GM23338 (cell line): Measurements from ENCODE around the gene SBF2. TPM values are rescaled to one million over a fixed set of nuclear protein-coding genes. Genes with fewer than 3 reads are reported as not detected.

Source experiments
- ATAC-seq: fragments of 200-7000 bp; cut with Tn5 transposase; 3 replicates; pipeline ENCODE4 v1.9.1; 2020
- DNase-seq: peaks from one replicate; pipeline ENCODE4 v3.0.0-alpha.2; 2015; ENCODE audit warnings: low spot score
- H2AFZ ChIP-seq: fragments of 200-600 bp; sonication (generic); 2 replicates; pipeline ENCODE4 v1.8.0; 2016; ENCODE audit warnings: antibody characterized with exemption, mild to moderate bottlenecking, moderate library complexity
- H3F3A ChIP-seq: fragments of 200-600 bp; sonication (generic); replicated peaks from 2 replicates; pipeline ENCODE4 v1.8.0; 2017; ENCODE audit warnings: antibody characterized with exemption, mixed run types, low read depth
- H3K27ac ChIP-seq: fragments of 200-600 bp; sonication (generic); 2 replicates; pipeline ENCODE4 v1.6.1; 2016; ENCODE audit warnings: low read depth
- H3K27me3 ChIP-seq: fragments of 200-600 bp; sonication (generic); 2 replicates; pipeline ENCODE4 v1.8.0; 2016; ENCODE audit warnings: mild to moderate bottlenecking, mixed run types, moderate library complexity; ENCODE audit not compliant: insufficient read depth
- H3K36me3 ChIP-seq: fragments of 200-600 bp; sonication (generic); 2 replicates; pipeline ENCODE4 v1.8.0; 2016; ENCODE audit warnings: mild to moderate bottlenecking; ENCODE audit not compliant: insufficient read depth
- H3K4me1 ChIP-seq: fragments of 200-600 bp; sonication (generic); 2 replicates; pipeline ENCODE4 v1.8.0; 2016; ENCODE audit warnings: mild to moderate bottlenecking, moderate library complexity; ENCODE audit not compliant: insufficient read depth
- H3K4me2 ChIP-seq: fragments of 200-600 bp; sonication (generic); 2 replicates; pipeline ENCODE4 v1.7.1; 2017; ENCODE audit warnings: mixed run types
- H3K4me3 ChIP-seq: fragments of 200-600 bp; sonication (generic); 2 replicates; pipeline ENCODE4 v1.6.1; 2016; ENCODE audit warnings: mixed run types
- H3K79me2 ChIP-seq: fragments of 200-600 bp; sonication (generic); replicated peaks from 2 replicates; pipeline ENCODE4 v1.8.0; 2017; ENCODE audit warnings: mild to moderate bottlenecking; ENCODE audit not compliant: insufficient read depth
- H3K9me2 ChIP-seq: fragments of 200-600 bp; sonication (generic); 2 replicates; pipeline ENCODE4 v1.8.0; 2017; ENCODE audit not compliant: insufficient read depth
- H4K20me1 ChIP-seq: fragments of 200-600 bp; sonication (generic); replicated peaks from 2 replicates; pipeline ENCODE4 v1.8.0; 2017; ENCODE audit warnings: mild to moderate bottlenecking; ENCODE audit not compliant: insufficient read depth
- H3K27ac Mint-ChIP-seq: 2 replicates; pipeline ENCODE4 v1.8.0; 2020; ENCODE audit warnings: inconsistent platforms, mild to moderate bottlenecking, moderate library complexity, mixed read lengths
- H3K27me3 Mint-ChIP-seq: 3 replicates; pipeline ENCODE4 v1.8.0; 2022; ENCODE audit warnings: low read depth, mild to moderate bottlenecking, moderate library complexity, mixed read lengths, inconsistent platforms; ENCODE audit not compliant: insufficient read depth, poor library complexity
- H3K36me3 Mint-ChIP-seq: 3 replicates; pipeline ENCODE4 v1.8.0; 2021; ENCODE audit warnings: low read depth, mild to moderate bottlenecking, inconsistent platforms, moderate library complexity, mixed read lengths
- H3K4me1 Mint-ChIP-seq: 3 replicates; pipeline ENCODE4 v1.8.0; 2020; ENCODE audit warnings: mild to moderate bottlenecking, inconsistent platforms, mixed read lengths
- H3K4me3 Mint-ChIP-seq: 3 replicates; pipeline ENCODE4 v1.8.0; 2021; ENCODE audit warnings: moderate library complexity, mild to moderate bottlenecking, inconsistent platforms, mixed read lengths
- H3K9me3 Mint-ChIP-seq: 3 replicates; pipeline ENCODE4 v1.8.0; 2020; ENCODE audit warnings: moderate library complexity, mild to moderate bottlenecking, inconsistent platforms, mixed read lengths
- CTCF ChIP-seq, 2 experiments: fragments of 200-600 bp in 1 of 2; sonication (generic) in 1 of 2; conservative IDR thresholded peaks; 2 replicates each; pipeline versions ENCODE4 v1.5.1 to v1.6.1; 2016 to 2017; ENCODE audit warnings: antibody characterized with exemption in 2 of 2, low read depth in 2 of 2, mild to moderate bottlenecking in 2 of 2, moderate library complexity in 1 of 2
- EZH2phosphoT487 ChIP-seq: fragments of 200-600 bp; sonication (generic); IDR thresholded peaks from one replicate; pipeline ENCODE4 v1.8.1; 2018; ENCODE audit warnings: antibody characterized with exemption; ENCODE audit not compliant: unreplicated experiment
- JUNB ChIP-seq: IDR thresholded peaks from one replicate; pipeline ENCODE4 v1.6.1; 2016; ENCODE audit warnings: antibody characterized with exemption; ENCODE audit not compliant: unreplicated experiment
- NANOG ChIP-seq: IDR thresholded peaks from 2 replicates; pipeline ENCODE4 v1.6.1; 2016; ENCODE audit warnings: antibody characterized with exemption, borderline replicate concordance
- ZNF114 ChIP-seq: fragments of 250-450 bp; sonication (Bioruptor Pico); IDR thresholded peaks from 2 replicates; pipeline ENCODE4 v1.5.0; 2020; ENCODE audit warnings: mild to moderate bottlenecking, moderate library complexity
- polyA plus RNA-seq: library from polyadenylated mRNA; unstranded; fragments of >200 nt; fragmentation: Nextera tagmentation; extraction: Ambion mirVana; gene quantifications from 2 replicates; pipeline ENCODE4 v1.2.1, GENCODE V29; 2016
- total RNA-seq: library from RNA; depleted of rRNA; stranded (reverse); fragments of >200 nt; shearing (Covaris generic); gene quantifications from 2 replicates; pipeline ENCODE4 v1.2.3, GENCODE V29; 2014
- TF ChIP-seq, protein P1 (sequence below): fragments of 250-450 bp; sonication (Bioruptor Pico); IDR thresholded peaks from 2 replicates; pipeline ENCODE4 v1.5.0; 2020; ENCODE audit warnings: mild to moderate bottlenecking, moderate library complexity

SBF2 gene
- total and polyA plus RNA-seq, 2 experiments from 2014 or later = 25.6 to 53.5 TPM

DNA sequence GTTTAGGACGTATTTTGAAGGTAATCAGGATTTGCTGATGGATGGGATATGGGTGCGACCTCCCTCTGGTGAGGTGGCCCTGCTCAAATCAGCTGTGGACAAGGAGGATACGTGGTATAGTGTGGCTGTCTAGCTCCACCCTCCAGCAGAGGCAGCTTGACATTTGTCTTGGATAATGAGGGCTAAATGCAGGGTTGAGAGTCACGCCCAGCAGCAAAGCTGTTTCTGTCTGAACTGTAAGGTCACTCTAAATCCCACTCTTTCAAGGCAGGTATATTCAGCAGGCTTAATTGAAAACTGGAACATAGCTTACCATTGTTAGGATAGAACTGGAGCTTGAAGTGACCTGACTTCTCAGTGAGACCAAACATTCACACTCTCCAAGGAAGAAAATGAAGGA is 531.5 kb downstream of the SBF2 start:
- H4K20me1 ChIP-seq = no peaks in the 10 kb centered on the region
- no peaks in the 10 kb centered on the region for H3K27me3 ChIP-seq
- H3K4me1 ChIP-seq = peaks cover 10% of the 10 kb centered on the region
- H3F3A ChIP-seq = 0 out of 2 replicates have a peak, but pooled peaks cover 7% of the 10 kb centered on the region
- peaks cover 28% of the 10 kb centered on the region for H3K9me2 ChIP-seq
- no peaks in the 10 kb centered on the region for H3K79me2 ChIP-seq
- H3K27ac ChIP-seq = no peak overlapping the region
- Mint-ChIP-seq H3K4me3 (no peak overlapping the region), H3K27me3 (peaks cover 4% of the 10 kb centered on the region), H3K27ac (no peak overlapping the region), H3K9me3 (peaks cover 3% of the 10 kb centered on the region; the same call in 2 of the 3 replicates), H3K36me3 (no peaks in the 10 kb centered on the region; the same call in 2 of the 3 replicates), H3K4me1 (peaks cover 23% of the 10 kb centered on the region)
- H3K4me2 ChIP-seq = no peak overlapping the region
- H3K36me3 ChIP-seq = no peaks in the 10 kb centered on the region
- no peak overlapping the region for H3K4me3 ChIP-seq
- no peak for DNase-seq
- ATAC-seq = no peak
- H2AFZ ChIP-seq = no peak overlapping the region
- TF ChIP-seq ZNF114 (CRISPR knock-in tag) (no peak), NANOG (no peak), EZH2phosphoT487 (no peak), JUNB (no peak)
- TF ChIP-seq, protein P1, sequence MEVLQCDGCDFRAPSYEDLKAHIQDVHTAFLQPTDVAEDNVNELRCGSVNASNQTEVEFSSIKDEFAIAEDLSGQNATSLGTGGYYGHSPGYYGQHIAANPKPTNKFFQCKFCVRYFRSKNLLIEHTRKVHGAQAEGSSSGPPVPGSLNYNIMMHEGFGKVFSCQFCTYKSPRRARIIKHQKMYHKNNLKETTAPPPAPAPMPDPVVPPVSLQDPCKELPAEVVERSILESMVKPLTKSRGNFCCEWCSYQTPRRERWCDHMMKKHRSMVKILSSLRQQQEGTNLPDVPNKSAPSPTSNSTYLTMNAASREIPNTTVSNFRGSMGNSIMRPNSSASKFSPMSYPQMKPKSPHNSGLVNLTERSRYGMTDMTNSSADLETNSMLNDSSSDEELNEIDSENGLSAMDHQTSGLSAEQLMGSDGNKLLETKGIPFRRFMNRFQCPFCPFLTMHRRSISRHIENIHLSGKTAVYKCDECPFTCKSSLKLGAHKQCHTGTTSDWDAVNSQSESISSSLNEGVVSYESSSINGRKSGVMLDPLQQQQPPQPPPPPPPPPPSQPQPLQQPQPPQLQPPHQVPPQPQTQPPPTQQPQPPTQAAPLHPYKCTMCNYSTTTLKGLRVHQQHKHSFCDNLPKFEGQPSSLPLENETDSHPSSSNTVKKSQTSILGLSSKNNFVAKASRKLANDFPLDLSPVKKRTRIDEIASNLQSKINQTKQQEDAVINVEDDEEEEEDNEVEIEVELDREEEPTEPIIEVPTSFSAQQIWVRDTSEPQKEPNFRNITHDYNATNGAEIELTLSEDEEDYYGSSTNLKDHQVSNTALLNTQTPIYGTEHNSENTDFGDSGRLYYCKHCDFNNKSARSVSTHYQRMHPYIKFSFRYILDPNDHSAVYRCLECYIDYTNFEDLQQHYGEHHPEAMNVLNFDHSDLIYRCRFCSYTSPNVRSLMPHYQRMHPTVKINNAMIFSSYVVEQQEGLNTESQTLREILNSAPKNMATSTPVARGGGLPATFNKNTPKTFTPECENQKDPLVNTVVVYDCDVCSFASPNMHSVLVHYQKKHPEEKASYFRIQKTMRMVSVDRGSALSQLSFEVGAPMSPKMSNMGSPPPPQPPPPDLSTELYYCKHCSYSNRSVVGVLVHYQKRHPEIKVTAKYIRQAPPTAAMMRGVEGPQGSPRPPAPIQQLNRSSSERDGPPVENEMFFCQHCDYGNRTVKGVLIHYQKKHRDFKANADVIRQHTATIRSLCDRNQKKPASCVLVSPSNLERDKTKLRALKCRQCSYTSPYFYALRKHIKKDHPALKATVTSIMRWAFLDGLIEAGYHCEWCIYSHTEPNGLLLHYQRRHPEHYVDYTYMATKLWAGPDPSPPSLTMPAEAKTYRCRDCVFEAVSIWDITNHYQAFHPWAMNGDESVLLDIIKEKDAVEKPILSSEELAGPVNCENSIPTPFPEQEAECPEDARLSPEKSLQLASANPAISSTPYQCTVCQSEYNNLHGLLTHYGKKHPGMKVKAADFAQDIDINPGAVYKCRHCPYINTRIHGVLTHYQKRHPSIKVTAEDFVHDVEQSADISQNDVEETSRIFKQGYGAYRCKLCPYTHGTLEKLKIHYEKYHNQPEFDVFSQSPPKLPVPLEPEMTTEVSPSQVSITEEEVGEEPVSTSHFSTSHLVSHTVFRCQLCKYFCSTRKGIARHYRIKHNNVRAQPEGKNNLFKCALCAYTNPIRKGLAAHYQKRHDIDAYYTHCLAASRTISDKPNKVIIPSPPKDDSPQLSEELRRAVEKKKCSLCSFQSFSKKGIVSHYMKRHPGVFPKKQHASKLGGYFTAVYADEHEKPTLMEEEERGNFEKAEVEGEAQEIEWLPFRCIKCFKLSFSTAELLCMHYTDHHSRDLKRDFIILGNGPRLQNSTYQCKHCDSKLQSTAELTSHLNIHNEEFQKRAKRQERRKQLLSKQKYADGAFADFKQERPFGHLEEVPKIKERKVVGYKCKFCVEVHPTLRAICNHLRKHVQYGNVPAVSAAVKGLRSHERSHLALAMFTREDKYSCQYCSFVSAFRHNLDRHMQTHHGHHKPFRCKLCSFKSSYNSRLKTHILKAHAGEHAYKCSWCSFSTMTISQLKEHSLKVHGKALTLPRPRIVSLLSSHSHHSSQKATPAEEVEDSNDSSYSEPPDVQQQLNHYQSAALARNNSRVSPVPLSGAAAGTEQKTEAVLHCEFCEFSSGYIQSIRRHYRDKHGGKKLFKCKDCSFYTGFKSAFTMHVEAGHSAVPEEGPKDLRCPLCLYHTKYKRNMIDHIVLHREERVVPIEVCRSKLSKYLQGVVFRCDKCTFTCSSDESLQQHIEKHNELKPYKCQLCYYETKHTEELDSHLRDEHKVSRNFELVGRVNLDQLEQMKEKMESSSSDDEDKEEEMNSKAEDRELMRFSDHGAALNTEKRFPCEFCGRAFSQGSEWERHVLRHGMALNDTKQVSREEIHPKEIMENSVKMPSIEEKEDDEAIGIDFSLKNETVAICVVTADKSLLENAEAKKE = no peak

DNA sequence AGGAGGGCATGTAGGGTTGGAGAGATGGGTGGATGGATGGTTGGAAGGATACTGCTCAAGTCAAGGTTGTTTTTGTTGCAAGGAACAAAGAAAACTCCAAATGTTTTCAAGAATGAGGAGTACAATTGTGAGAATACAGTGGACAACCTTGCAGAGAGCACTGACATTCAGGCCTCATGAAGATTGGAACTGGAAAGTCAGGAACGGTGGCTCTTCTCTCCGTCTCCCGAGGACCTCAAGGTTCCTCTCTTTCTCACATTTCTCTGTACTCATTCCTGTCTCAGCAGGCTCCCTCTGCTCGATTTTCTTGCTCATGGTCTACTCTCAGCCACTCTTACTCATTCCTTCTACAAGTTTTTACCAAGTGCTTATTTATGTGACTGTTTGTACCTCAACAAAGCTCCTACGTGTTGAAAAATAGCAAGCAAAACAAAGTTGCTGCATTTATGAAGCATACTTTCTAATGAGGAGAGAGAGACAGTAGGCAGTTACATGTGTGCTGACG is 532.5 kb downstream of the SBF2 start:
- H3K9me3 Mint-ChIP-seq = peaks cover 3% of the 10 kb centered on the region; the same call in 1 of the 3 replicates
- Histone ChIP-seq H3K27ac (no peak overlapping the region), H3K4me3 (no peak overlapping the region), H3K4me2 (no peak overlapping the region), H3K27me3 (no peaks in the 10 kb centered on the region), H3K36me3 (no peaks in the 10 kb centered on the region), H3K79me2 (no peaks in the 10 kb centered on the region), H4K20me1 (no peaks in the 10 kb centered on the region), H2AFZ (no peak overlapping the region), H3F3A (0 out of 2 replicates have a peak, but pooled peaks cover 7% of the 10 kb centered on the region), H3K9me2 (peaks cover 26% of the 10 kb centered on the region), H3K4me1 (peaks cover 12% of the 10 kb centered on the region)
- no peak overlapping the region for H3K27ac Mint-ChIP-seq
- no peak for ATAC-seq
- H3K36me3 Mint-ChIP-seq = no peaks in the 10 kb centered on the region; the same call in 2 of the 3 replicates
- no peak for DNase-seq
- no peak overlapping the region for H3K4me3 Mint-ChIP-seq
- H3K27me3 Mint-ChIP-seq = peaks cover 4% of the 10 kb centered on the region
- no peak for TF ChIP-seq CTCF (conservative IDR thresholded peaks at IDR 0.05; ENCODE audit: low read depth in 2 of 2)
- peaks cover 25% of the 10 kb centered on the region for H3K4me1 Mint-ChIP-seq
